H54 (cell line): ENCODE measurements around the gene BNC2.
A peak's percentile ranks its signal among the peaks of the same experiment; 100 is the strongest.

Experiments used
- DNase-seq: peaks from one replicate; pipeline ENCODE4 v3.0.0; 2011; ENCODE audit warnings: low spot score, mixed read lengths; ENCODE audit not compliant: insufficient read length
- FAIRE-seq: peaks from 3 replicates; lab custom pipeline; 2011; peaks lifted over from hg19 to GRCh38; lab: Jason Lieb, UNC
- POLR2A ChIP-seq: IDR thresholded peaks from 2 replicates; pipeline ENCODE4 v1.6.1; 2011; ENCODE audit warnings: low read depth, mild to moderate bottlenecking, low read length

The BNC2 gene

DNA sequence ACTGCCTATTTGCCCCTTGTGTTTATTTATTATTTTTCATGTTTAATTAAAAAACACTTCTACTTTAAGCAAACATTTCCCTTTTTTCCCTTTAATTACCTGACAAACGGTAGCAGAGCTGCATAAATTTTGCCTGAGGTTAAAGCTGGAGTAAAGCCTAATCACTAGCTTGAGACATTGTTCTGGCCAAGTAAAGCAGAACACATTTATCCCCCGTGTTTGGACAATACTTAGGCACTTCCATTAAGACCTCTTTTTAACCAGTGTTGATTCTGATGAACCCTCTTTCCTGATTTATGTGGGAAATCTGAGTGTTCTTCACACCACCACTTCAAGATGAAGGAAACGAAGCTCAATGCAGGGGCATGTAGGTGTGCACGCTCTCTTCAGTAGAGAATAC, 54.5 kb downstream of the BNC2 start:
- no peak for DNase-seq
- no peak for FAIRE-seq
- no peak for TF ChIP-seq POLR2A

- DNase-seq = no peak
- no peak for FAIRE-seq
- TF ChIP-seq POLR2A = no peak
Observed at GRCh38 chr9:16815079-16815478, 55.4 kb downstream of the BNC2 start.

GRCh38 chr9:16813838-16814237, 56.6 kb downstream of the BNC2 start:
- no peak for DNase-seq
- FAIRE-seq = peak; percentile 45

GRCh38 chr9:16811987-16812685, 58.3 kb downstream of the BNC2 start:
- FAIRE-seq (no peak), DNase-seq (no peak)
- TF ChIP-seq POLR2A = no peak

More at GRCh38 chr9:16813838-16814237, 56.6 kb downstream of the BNC2 start:
- no peak for TF ChIP-seq POLR2A

- no peak for TF ChIP-seq POLR2A
- FAIRE-seq (no peak), DNase-seq (no peak)
Observed at GRCh38 chr9:16809912-16810610, 60.4 kb downstream of the BNC2 start.

- DNase-seq = no peak
- TF ChIP-seq POLR2A = no peak
- FAIRE-seq = peak; percentile 6
Observed at GRCh38 chr9:16806674-16807073, 63.8 kb downstream of the BNC2 start.

DNA sequence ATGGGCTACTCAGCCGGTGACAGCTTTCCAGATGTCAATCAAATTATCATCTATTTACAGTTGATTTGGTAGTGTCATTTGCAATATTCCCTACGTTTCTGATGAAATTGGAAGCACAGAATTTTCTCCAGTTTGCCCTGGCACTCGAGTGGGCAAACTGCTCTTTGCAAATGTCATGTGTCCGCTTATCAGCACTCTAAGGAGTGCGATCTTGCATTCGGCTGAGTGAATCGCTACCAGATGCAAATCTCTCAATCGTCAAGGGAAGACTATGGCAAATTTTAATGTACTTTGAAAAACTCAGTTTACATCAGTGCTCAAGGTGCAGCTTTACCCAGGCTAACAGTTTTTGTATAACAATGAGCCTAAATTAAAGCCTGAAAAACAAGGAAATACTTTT, 66.8 kb downstream of the BNC2 start:
- FAIRE-seq = no peak
- DNase-seq = no peak
- TF ChIP-seq POLR2A = no peak

- TF ChIP-seq POLR2A = no peak
- FAIRE-seq = no peak
- DNase-seq = no peak
Observed at GRCh38 chr9:16801871-16802466, 68.5 kb downstream of the BNC2 start.

GRCh38 chr9:16796304-16796825, 74.1 kb downstream of the BNC2 start:
- TF ChIP-seq POLR2A = no peak
- FAIRE-seq (peak; percentile 33), DNase-seq (no peak)

GRCh38 chr9:16794871-16795639, 75.4 kb downstream of the BNC2 start:
- no peak for DNase-seq
- FAIRE-seq = peak; percentile 15
- TF ChIP-seq POLR2A = no peak

DNA sequence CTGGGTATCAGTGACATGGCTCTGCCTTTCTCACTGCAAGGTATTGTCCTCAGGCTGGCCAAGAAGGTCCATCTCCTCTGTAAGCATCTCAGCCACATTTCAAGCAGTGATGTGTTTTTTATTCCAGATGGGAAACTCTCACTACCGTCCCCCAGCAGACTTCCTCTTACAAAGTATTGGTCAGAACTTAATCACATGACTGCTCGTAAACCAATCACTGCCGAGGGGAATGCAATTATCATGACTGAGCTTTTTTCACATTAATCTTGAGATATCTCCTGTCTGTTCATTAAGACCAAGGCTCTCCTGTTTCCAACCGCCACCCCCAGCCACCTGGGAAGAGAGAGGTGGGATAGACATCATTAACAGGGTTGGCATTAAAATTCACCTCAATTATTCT, 76.4 kb downstream of the BNC2 start:
- DNase-seq (no peak), FAIRE-seq (no peak)
- no peak for TF ChIP-seq POLR2A

GRCh38 chr9:16787724-16788123, 82.7 kb downstream of the BNC2 start:
- no peak for TF ChIP-seq POLR2A
- DNase-seq = peak; percentile 28
- FAIRE-seq = peak; percentile 95

GRCh38 chr9:16784002-16784401, 86.5 kb downstream of the BNC2 start:
- no peak for TF ChIP-seq POLR2A
- FAIRE-seq = peak; percentile 20
- DNase-seq = no peak
